Fibroblast of the aortic adventitia (primary cell): ENCODE measurements around the gene RAPGEF4. TPM values are rescaled to one million over a fixed set of nuclear protein-coding genes. Genes with fewer than 3 reads are reported as not detected.

Experiments
- DNase-seq: peaks from one replicate; pipeline ENCODE4 v3.0.0-alpha.2; 2010; ENCODE audit warnings: low read depth
- H3K4me3 ChIP-seq: 2 replicates; pipeline ENCODE4 v1.5.1; 2011; ENCODE audit warnings: low read depth, mild to moderate bottlenecking, control low read depth, low read length, moderate library complexity
- total RNA-seq: library from RNA; depleted of rRNA; stranded (reverse); fragments of >200 nt; gene quantifications from 2 replicates; pipeline ENCODE4 v1.2.3, GENCODE V29; 2012; ENCODE audit warnings: low replicate concordance
- TF ChIP-seq, protein P1 (sequence below): IDR thresholded peaks from 2 replicates; pipeline ENCODE4 v1.5.1; 2011; ENCODE audit warnings: mild to moderate bottlenecking, low read length, control low read depth, inconsistent platforms; ENCODE audit not compliant: insufficient read depth

Gene RAPGEF4
- total RNA-seq, 1 donor = 1.3 TPM

DNA sequence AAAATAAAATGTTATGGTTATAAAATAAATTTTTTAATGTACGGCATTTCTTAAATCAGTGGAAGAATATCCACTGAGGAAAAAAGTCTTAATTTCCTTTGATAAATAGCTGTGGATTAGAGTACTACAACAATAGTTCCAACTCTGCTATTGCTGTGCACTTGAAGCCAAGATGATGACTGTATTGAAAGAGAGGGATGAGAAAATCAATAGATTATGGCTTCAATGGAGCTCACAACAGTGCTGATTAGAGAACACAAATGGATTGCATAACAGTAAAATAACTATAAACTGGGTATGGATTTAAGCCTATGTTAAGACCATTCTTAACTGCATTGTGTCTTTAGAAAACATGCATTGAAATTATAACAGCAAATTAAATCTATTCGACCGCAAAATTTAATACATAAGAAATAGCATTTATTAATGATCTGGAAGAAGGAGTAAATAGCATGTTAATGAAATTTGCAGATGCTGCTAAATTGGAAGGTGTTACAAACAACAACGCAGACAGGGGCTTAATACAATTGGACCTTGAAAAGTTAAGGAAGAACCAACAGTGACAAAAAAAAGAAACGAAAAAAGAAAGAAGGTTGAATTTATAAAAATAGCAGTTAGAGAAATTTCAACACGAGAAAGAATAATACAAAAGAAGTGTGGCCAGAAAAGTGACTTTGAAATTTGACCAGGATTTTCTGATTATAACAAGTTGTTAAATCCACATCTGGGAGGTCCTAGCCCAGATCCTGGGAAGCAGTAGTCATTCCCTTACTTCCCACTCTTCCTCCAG is 331.4 kb downstream of the RAPGEF4 start:
- DNase-seq = no peak
- no peak overlapping the region for H3K4me3 ChIP-seq

DNA sequence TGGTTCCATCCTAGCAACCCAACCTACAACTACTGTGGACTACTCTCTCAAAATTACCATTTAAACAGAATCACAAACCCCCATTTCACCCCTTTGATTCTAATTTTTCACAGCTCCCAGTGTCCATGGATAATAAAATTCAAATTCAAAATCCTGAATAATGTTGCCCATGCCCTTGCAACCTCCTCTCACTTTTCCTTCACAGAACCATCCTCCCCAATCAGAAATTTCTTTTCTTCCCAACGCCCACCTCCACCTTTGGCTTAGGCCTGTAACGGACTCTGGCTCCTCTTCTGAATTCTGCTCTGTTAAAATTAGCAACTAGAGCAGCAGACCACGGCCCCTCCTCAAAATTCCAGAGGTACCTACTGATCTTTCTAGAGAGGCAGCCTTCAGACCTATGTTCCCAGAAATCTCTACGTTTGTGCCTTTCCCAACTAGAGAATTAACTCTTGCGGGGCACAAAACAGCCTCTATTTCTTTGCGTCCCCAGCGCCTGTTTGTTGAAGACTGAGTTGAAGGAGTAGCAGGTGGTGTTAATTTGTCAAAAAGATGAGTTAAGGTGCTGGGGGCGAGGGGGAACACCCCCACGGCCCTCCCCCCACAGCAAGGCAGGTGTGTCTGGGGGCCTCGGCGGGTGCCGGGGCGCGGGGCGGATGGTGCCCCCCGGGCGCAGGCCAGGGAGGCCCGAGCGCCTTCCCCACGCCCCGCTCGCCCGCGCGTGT is 339.6 kb downstream of the RAPGEF4 start:
- no peak for DNase-seq
- TF ChIP-seq, protein P1, sequence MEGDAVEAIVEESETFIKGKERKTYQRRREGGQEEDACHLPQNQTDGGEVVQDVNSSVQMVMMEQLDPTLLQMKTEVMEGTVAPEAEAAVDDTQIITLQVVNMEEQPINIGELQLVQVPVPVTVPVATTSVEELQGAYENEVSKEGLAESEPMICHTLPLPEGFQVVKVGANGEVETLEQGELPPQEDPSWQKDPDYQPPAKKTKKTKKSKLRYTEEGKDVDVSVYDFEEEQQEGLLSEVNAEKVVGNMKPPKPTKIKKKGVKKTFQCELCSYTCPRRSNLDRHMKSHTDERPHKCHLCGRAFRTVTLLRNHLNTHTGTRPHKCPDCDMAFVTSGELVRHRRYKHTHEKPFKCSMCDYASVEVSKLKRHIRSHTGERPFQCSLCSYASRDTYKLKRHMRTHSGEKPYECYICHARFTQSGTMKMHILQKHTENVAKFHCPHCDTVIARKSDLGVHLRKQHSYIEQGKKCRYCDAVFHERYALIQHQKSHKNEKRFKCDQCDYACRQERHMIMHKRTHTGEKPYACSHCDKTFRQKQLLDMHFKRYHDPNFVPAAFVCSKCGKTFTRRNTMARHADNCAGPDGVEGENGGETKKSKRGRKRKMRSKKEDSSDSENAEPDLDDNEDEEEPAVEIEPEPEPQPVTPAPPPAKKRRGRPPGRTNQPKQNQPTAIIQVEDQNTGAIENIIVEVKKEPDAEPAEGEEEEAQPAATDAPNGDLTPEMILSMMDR = no peak
- H3K4me3 ChIP-seq = peak overlapping the region; percentile 79

More for the DNA sequence above, 331.4 kb downstream of the RAPGEF4 start:
- TF ChIP-seq, protein P1 = no peak

DNA sequence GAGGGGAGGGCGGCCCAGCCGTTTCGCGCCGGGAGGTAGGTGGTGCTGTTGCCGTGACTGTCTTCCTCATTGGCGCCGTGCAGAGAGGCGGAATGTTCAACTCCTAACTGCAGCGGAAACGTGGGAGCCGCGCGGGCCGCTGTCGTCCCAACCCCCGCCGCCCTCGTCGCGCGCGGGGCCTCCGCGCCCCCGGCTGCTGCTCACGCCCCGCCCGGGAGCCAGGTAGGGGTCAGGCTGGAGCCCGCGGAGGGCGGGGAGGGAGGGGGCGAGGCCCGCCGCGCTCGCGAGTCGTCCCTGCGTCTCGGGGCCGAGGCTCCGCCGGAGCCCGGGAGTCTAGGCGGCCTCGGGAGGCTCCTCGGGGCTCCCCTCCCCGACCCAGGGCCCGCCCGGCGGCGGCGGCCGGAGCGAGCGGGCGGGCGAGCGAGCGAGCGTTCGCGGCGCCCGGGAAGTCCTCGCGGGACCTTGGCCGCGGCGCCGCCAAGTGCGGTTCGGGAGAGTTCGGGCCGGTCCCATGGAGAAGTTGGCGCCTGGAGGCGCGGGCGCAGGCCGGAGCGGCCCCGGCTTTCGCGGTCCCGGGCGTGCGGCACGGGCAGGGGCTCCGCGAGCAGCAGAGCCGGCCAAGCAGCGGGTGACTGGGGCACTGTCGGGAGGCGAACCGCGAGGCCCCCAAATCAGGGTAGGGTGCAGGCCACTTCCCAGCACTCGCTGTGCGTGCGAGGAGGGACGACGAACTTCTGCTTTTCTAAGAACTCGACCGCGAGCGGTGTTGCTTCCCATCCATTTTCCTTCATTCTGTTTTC is 340.3 kb downstream of the RAPGEF4 start, which contains the start of gene MAP3K20:
Gene MAP3K20, plus strand, starts transcription at position 66 of the 800 bp plus-strand sequence. CDS start 15,186 bp downstream, outside the sequence.
- TF ChIP-seq, protein P1 = peak; percentile 56
- H3K4me3 ChIP-seq = peak within 1 kb of the TSS; percentile 79
- DNase-seq = peak; percentile 71

DNA sequence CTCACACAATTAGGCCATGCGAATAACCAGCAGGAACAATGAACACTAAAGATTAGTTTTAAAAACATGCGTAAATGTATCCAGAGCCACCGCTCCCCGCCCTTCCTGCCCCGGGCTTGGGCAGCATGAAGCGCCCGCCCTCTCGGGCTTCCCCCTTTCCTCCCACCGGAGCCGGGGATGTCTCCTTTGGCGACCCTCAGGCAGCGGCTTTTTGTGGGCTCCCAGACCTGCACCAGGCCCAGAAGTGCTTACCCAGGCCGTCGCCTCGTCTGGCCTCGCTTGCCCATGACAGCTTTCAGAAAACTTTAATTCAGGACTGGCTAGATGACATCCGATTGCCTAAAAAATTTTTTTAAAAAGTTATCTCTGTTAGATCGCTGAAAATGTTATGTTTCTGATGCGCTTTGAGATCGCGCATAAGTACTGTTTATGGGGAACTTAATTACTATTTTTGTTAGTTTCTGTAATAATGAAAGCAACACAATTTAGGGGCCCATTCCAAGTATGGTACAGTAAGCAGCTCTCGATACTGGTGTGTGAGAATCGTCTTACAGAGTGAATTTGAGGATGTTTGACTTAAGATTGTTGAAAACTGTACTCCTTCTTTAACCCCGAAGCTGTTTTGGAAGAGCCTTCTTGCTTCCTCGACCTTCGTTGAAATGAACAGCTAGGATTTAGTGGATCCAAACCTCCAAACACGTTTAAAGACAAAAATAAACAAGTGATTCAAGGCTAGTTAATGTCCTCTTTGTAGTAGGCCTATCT is 341.1 kb downstream of the RAPGEF4 start:
- H3K4me3 ChIP-seq = peak overlapping the region; percentile 79
- TF ChIP-seq, protein P1 = no peak
- peak; percentile 71 for DNase-seq

DNA sequence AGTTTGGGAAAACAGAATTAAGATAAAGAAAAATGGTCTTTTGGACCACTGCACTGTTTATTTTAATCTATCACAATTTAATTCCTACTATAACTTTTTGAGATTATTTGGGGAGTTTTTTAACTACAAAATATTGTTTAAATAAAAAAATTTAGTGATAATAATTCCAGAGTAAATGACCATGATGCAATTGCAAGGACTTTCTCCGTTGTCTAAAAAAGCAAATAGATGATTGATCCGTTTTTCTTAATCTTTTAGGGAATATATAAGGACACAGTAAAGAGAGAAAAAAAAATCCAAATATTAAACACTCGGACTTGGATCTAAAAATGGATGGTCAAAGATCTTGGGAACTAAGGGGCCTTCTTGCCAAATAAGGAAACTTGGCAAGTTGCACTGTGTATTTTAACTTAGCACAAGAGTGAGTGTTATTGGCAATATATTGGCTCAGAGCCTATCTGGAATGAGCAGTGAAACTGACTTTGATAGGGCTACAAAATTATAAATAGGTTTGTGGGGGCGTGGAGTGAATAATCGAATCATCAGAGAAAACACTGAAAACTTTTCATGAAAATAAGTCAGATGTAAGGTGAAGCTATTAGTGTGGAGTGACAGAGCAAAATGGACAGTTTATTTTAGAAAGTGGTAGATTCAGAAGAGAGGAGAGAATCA is 342.0 kb downstream of the RAPGEF4 start:
- peak; percentile 66 for DNase-seq
- TF ChIP-seq, protein P1 = no peak
- H3K4me3 ChIP-seq = peak overlapping the region; percentile 79
